NCI-H2107 (cell line): ENCODE data around the gene MALAT1.

Experiments used
- DNase-seq: peaks from one replicate; lab custom pipeline; 2025; lab: John Stamatoyannopoulos, UW

The MALAT1 gene

DNA sequence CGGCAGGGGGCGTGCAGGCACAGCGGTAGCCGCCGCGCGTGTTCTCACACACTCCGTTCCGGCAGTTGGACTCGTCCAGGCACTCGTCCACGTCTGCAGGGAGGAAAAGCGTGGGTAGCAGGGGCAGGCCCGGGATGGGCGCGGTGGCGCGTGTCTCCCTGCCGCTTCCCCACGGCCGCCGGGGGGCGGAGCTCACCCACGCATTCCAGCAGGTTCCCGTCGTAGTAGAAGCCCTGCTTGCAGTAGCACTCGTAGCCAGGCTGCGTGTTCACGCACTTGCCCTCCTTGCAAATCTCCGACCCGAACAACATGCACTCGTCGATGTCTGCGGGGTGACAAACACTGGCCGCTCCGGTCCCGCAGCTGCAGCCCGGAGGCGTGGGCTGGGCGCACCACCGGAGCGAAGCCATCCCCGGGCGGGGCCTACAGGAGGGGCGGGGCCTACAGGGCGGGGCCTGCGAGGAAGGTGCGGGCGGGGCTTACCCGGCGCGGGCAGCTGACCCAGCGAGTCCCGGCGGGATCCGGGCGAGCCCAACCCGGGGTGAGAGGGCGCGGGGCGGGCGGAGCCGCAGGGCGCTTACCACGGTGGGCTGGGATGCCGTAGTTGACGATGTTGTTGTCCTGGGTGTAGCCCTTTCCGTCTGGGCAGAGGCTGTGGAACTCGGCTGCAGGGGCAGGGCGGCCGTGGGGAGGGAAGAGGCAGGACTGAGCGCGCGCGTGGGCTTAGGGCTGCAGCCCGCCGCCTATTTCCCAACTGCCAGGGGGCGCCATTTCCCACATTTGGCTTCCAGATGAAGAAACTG lies 41.6 kb downstream of the MALAT1 start:
- DNase-seq, result no peak

DNA sequence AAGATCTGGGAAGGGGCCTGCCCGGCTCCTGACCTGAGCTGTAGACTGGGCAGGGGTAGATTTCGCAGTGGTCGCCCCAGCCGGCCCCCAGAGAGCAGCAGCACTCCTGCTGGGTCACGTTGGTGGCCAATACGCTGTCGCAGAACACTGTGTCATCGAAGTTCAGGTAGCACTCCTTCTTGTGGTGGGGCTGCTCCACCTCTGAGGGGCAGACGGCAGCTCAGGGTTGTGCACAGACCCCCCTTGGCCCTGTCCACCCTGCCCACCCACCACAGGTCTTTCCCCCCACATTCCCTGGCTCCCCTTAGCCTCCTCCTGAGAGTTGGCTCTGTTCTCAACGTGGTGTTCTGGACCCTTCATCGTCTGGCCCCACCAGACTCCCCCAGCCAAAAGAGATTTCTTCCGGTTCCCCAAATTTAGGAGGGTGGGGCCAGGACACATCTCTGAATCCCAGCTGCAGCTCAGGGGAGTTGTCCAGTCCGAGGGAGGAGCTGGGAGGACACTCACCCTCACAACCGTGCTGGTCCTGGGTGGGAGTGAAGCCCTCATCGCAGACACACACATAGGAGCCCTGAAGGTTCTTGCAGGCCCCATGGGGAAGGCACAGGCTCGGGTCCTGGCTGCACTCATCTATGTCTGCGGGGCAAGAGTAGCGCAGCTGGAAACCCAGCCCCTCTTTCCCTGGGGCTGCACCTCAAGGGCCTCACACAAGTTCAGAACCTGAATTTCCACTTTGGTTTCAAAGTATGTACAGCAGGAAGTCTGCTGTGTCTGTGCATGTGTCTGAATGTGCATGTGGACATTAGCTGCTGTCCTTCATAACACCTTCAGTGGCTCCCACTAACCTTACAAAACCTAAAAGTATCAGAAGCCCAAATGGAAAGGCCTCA lies 42.5 kb downstream of the MALAT1 start:
- DNase-seq, result no peak

DNA sequence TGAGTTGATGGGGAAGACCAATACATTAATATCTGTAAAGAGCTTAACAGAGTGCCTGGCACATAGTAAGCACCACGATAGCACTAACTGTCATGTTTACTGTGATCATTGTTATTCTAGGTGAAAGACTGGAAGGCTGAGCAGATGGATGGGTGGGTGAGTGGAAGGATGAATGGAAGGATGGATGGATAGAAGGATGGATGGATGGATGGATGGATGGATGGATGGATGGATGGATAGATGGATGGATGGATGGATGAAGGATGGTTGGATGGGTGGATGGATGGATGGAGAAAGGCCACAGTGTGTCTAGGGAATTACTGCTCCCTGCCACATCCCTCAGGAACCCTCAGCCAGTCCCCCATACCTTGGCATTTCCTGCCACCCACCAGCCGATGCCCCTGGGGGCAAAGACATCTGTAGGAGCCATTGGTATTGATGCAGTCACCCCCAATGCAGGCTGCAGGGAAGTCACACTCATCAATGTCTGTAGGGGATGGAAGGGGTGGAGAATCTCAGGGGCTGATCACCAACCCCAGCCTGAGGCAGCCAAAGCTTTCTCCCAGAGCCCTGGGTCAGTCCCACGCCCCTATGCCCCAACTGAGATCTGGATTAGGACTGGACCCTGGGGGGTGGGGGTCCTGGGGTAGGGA lies 44.0 kb downstream of the MALAT1 start:
- no peak for DNase-seq

DNA sequence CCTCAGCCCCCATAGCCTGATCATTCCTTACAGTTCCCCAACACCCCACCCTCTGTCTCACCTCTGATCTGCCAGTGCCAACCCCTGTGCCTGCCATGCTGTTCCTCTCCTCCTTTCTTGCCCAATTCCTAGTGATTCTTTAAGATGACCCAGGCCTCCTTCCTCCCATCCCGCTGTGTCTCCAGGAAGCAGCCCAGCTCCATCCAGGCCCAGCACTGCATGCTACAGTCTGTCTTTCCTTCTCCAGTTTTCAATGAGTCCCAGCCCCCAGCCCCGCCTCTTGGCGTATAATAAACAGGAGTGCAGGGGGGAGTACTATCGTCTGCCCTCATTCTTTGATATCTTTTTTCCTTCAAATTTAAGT lies 47.0 kb downstream of the MALAT1 start:
- no peak for DNase-seq

DNA sequence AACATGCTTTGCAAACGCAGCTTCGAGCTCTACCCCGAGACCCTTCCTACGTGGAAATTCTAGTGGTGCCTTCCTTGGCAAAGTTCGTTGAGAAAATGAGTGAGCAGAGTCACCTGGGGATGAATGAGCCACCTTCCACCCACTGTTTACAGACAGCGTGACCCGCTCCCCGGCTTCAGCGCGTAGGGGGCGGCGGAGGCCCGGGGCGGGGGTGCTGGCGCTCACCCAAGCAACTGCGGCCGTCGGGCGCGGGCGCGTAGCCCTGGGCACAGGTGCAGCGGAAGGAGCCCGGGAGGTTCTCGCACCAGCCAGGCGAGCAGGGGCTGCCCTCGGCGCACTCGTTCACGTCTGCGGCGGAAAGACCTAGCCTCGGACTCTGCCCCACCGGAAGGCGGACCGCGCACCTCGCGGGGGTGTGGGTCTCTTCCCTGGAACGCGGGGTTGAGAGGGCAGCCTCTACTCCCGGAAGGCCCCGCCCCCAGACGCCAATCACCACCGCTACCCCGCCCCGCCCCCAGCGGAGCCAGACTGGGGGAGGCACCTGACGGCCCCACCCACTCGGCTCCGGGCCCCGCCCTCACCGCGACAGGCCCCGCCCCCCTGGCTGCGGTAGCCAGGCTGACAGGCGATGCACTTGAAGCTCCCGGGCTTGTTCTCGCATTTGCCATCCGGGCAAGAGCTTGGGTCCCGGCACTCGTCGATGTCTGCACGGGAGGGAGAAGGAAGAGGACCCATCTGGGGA lies 47.5 kb downstream of the MALAT1 start:
- peak; percentile 76 for DNase-seq

DNA sequence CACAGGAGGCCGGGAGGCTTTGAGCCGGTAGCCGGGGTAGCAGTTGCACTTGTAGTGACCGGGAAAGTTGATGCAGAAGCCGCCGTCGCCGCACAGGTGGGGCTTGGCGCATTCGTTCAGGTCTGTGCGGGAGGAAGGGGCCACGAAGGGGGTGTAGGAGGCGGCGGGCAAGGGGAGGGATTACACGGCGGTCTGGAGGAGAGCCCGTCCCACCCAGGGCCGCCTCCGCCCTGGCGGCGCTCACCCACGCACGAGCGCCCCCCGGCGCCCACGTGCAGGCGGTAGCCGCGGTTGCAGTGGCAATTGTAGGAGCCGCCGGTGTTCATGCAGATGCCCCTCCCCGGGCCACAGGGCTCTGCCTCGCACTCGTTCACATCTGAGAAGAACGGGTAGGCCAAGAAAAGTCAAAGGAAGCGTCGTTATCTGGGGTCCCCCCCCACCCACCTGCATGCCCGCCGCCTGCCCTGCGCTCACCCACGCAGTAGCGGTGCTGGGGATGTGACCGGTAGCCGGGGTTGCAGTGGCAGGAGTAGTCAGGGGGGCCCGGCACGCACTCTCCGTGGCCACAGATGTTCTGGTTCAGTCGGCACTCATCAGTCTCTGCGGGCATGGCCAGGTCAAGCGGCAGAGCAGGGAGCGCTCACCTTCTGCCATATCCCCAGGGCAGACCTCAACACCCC lies 48.7 kb downstream of the MALAT1 start:
- no peak for DNase-seq

DNA sequence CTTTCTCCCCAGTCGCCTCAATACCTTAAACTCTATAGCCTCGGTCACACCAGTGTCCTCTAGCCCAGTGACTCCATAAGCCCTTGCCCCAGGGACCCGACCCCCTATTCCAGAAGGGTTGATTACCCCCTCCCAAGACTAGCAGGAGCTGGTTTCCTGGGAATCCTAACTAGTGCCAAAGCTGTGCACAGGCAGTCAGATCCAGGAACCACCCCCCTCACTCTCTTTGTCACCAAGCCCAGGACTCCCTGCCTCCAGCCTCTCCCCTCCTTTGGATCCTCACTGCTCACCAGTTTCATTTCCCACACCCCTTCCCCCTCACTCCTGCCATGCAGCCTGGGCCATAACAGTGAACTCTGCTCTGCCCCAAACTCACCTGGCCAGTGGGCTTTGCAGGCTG lies 49.5 kb downstream of the MALAT1 start:
- DNase-seq, result no peak

DNA sequence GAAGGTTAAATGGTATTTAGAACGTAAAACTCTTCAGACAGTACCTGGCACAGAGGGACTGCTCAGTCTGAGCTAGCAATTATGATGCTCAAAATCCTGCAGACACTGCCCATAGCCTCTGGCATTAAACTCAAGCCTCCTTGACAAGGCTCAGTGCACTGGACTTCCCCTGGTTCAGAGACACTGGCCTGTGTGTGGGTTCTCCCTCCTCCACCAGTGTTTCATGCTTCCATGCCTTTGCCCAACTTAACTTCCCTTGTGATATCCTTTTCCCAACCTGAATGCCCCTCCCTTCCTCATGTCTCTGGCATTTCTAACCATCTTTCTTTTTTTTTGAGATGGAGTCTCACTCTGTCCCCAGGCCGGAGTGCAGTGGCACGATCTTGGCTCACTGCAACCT lies 50.3 kb downstream of the MALAT1 start:
- no peak for DNase-seq

DNA sequence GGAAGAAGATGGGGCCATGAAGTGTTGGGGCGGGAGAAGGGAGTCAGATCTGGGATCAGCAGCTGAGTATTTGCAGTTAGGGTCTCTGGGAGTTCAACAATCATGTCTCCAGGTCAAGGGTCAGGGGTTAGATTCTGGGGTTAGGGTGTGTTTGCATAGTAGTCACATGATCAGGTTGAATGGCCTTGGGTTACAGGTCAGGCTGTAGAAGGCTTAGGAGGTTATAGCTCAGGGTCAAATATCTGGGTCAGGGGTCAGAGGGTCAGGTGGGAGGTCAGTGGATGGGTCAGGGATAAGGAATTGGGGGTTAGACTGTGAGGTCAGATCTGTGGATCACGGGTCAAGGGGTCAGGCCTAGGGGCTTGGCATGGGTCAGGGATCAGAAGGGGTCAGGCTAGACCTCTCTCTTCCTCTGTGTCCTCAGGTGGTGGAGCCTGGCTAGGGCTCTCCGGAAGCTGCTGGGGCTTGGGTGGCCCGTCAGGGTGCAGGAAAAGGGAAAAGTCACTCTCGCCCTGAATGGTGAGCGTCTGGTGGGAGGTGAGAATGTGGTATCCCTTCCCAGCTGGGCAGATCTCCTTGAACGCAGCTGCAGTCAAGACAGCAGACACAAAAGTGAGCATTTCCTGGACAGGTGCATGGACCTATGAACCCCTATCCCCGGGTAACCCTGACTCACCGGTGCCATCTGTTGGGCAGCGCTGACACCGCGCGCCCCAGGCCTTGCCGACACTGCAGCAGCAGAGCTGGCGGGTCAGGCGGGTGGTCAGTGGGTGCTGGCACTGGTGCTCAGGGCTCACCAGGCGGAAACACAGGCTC lies 52.9 kb downstream of the MALAT1 start:
- DNase-seq, result no peak

DNA sequence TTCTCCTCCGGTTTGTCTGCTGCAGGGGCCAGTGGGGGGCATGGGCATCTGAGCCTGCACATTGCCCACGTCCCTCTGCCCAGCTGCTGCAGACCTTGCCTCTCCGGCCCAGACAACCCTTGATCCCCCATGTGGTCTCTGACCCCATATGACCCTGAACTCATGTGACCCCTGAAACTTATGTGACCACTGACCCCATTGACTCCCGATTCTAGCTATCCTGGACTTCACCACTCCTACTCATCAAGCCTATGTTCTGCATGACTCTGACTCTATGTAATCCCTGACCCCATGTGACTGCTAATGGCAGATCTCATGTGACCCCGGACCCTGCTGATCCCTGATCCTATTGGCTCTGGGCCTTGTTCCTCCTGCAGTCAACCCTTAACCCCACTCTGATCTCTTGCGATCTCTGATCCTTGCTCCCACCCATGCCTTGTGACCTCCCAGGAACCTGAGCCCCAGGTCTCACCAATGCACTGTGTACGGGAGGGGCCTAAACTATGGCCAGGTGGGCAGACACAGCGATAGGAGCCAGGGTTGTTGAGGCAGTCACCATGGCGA lies 53.6 kb downstream of the MALAT1 start:
- no peak for DNase-seq

DNA sequence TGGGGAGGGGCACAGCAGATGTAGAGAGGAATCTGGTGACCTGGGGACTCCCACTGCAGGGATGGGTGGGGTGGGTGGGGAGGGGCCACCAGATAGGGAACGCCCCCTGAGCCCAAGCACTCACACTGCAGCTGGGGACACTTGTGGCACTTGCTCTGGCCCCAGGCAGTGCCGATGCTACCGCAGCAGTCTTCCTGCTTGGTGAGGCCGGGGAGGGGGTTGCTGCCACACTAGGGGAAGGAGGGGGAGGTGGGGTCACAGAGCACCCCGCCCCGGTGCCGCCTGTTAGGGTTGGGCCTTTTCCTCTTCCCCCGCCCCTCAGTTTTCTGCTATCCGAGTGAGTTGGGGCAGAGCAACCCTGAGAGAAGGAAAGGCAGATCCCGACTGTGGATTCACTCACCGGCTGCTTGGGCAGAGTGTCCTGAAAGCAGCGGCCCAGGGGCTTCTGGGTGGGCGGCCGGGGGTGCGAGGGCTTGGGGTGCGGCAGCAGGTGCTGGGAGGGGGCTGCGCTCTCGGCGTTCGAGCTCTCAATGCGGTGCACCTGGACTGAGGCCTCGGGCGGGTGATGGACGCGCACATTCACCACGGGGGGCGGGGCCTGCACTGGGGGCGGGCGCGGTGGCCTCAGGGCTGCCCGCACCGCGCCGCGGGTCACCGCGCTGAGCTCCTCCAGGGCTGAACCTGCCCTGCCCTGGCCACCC lies 54.6 kb downstream of the MALAT1 start:
- DNase-seq, result no peak

DNA sequence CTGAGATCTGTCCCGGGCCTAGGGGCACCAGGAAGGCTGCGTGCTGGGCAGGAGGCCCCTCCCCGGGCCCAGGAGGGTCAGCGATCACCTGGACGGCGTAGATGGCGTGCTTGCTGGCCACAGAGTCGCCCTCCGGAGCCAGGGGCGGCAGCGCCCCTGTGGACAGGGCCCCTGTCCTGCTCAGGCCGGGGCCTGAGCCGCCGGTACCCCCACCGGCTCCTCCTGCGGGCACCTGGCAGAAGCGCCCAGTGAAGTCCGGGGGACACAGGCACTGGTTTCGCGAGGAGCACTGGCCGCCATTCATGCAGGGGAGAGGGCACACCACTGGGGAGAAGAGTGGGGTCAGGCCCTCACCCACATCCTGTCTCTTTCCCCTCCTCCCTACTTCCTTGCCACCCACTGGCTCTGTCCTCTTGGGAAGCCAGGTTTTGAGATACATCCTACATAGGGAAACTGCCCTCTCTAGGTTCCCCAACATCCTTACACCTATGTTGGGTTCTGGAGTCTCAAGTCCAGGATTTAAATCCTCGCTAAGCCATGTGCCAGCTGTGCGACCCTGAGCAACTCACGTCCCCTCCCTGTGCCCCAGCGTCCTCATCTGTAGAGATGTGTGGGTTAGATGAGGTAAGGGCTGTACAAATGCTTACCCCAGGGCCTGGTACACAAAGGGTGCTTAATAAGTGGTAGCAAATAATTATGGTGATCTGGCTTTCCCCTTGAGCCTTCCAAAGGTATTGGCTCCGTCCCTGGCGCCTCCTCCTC lies 55.4 kb downstream of the MALAT1 start:
- no peak for DNase-seq

DNA sequence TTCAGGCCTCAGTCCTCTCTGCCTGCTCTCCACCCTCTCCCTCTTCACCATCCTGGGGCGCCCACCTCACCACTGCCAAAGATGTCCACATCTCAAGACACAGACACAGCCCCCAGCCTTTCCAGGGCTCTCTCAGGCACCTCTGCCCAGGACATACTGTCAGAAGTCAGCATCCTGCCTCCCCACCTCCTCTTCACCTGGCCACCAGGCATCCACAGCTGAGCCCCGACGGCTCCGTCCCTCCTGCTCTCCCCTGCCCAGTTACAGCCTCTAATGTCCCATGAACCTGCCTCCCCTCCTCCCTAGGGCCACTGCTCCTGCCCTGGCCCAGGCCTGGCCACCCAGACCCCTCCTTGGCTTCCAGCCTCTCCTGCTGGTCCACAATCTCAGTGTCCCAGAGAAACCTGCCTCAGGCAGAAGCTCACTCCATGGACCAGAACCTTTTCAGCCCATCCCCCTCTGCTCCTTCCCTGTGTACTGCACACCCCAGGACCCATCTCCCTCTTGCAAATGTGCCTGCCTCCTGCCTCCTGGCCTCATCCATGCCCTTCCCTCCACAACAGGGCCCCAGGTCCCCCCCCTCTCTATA lies 56.1 kb downstream of the MALAT1 start:
- DNase-seq, result no peak

DNA sequence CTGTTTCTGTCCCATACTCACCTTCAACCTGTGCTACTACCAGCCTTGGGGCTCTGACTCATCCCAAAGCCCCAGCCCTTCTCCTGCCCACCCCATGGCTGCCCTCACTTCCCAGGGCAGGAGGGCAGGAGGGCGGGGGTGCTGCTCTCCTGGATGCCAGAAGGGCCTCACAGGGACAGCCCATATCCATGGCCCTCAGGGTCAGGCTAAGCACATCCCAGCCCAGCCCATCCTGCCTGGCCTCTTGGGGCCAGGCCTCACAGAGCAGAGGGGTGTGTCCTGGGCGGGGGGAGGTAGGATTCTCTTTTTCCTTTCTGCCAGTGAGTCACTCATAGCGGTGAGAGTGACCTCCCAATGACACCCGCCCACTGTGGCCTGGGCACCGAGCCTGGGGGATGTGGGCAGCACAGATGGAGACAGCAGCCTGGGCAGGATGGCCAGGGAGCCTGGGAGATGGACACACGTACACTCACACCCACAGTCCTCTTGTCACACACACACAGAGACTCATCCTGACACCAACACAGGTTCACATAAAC lies 56.9 kb downstream of the MALAT1 start:
- DNase-seq, result no peak
